ENCODE data around the gene HDGFL1.
A peak's percentile ranks its signal among the peaks of the same experiment; 100 is the strongest.

Gene HDGFL1

DNA sequence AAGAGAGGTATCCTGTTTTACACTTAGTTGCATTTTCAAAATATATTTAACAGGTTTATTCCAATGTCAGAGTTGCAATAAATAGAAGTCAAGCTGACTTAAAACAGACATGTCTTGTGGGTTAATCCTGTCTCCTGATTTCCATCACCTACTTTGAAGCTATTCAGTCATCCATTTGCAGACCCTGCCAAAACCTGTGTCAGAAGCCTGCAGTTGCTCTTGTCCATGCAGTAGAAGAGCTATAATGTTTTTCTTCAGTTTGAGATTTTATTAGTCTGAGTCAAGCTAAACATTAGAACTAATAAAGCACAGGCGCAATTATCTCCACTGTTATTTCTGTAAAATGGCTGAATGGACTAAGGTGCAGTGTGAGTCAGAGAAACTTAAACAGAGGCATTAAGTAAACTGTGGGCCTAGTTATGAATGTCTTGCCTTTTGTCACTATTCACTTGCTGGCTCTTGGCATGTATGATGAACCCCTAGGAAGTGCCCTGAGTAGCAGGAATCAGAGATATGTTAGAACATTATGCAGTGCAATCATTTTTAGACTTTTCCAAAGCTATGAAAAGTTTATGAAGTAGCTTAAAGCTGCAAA, 11.0 kb upstream of the HDGFL1 start:
- in situ Hi-C loops (cut with HindIII; ENCODE audit: low sequenced_read_pairs), result no loop called here

DNA sequence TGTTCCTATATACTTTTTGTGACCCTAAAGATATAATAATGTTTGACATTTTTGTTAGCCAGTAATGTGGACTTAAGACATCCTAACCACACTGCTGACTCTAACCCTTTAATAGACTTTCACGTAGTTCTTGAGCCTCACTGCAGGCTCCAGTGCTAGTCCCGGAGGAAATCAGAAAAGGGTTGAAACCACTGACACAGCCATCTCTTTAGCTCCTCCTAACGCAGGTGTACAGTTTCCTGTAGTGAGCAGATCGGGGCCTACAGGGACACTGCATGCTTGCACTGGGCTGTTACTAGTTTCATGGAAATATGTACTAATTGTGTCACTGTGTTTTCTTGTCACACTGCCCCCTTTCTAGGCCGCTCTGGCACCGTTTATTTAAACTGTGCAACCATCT, 512 bp upstream of the HDGFL1 start:
- no peak for DNase-seq (ENCODE audit: low read depth, low spot score)
- in situ Hi-C loops (cut with HindIII; ENCODE audit: low sequenced_read_pairs), result no loop called here
- no peak overlapping the region for H3K4me3 ChIP-seq (ENCODE audit: low read depth, low read length)
- TF ChIP-seq, protein P1, sequence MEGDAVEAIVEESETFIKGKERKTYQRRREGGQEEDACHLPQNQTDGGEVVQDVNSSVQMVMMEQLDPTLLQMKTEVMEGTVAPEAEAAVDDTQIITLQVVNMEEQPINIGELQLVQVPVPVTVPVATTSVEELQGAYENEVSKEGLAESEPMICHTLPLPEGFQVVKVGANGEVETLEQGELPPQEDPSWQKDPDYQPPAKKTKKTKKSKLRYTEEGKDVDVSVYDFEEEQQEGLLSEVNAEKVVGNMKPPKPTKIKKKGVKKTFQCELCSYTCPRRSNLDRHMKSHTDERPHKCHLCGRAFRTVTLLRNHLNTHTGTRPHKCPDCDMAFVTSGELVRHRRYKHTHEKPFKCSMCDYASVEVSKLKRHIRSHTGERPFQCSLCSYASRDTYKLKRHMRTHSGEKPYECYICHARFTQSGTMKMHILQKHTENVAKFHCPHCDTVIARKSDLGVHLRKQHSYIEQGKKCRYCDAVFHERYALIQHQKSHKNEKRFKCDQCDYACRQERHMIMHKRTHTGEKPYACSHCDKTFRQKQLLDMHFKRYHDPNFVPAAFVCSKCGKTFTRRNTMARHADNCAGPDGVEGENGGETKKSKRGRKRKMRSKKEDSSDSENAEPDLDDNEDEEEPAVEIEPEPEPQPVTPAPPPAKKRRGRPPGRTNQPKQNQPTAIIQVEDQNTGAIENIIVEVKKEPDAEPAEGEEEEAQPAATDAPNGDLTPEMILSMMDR (IDR thresholded peaks at IDR 0.05; ENCODE audit: low read depth, low read length), result no peak

More for the DNA sequence above, 11.0 kb upstream of the HDGFL1 start:
- no peak overlapping the region for H3K4me3 ChIP-seq (ENCODE audit: low read depth, low read length)
- TF ChIP-seq, protein P1 (IDR thresholded peaks at IDR 0.05; ENCODE audit: low read depth, low read length), result no peak
- no peak for DNase-seq (ENCODE audit: low read depth, low spot score)

DNA sequence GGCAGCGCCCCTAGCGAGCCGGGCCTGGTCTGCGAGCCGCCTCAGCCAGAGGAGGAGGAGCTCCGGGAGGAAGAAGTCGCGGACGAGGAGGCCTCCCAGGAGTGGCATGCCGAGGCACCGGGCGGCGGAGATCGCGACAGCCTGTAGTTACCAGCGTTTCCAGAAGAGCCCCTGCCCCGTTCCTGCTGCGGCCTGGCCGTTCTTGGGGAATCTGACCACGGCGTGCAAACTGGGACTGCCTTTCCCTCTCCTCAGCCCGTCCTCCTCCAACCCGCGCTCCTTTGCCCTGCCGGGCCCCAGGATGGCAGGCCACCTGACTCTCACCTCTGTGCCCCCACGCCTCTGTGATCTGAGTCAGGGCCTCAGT, 802 bp downstream of the HDGFL1 start:
- no peak for DNase-seq (ENCODE audit: low read depth, low spot score)
- in situ Hi-C loops (cut with HindIII; ENCODE audit: low sequenced_read_pairs), result no loop called here
- TF ChIP-seq, protein P1 (IDR thresholded peaks at IDR 0.05; ENCODE audit: low read depth, low read length), result no peak
- H3K4me3 ChIP-seq (ENCODE audit: low read depth, low read length), result no peak overlapping the region

DNA sequence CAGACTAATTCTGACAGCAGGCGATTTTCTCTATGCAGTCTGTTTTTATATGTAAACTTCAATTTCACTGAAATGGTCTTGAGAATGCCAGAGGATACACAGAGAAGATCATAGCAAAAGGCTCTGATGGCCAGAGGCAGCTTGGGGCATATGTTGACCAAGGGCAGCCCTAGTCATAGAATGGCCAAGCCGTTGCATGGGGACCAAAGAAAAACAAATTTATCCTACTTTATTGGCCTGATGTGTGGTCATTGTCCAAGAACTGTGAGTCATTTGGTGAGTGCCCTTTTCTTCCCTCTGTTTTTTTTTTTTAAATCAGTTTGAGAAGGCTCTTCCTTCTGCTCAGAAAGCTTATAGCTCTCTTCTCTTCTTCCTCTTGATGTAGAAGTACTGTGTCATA, 5.8 kb downstream of the HDGFL1 start:
- no peak overlapping the region for H3K4me3 ChIP-seq (ENCODE audit: low read depth, low read length)
- TF ChIP-seq, protein P1 (IDR thresholded peaks at IDR 0.05; ENCODE audit: low read depth, low read length), result no peak
- peak; percentile 48 for DNase-seq (ENCODE audit: low read depth, low spot score)
- in situ Hi-C loops (cut with HindIII; ENCODE audit: low sequenced_read_pairs), result no loop called here

DNA sequence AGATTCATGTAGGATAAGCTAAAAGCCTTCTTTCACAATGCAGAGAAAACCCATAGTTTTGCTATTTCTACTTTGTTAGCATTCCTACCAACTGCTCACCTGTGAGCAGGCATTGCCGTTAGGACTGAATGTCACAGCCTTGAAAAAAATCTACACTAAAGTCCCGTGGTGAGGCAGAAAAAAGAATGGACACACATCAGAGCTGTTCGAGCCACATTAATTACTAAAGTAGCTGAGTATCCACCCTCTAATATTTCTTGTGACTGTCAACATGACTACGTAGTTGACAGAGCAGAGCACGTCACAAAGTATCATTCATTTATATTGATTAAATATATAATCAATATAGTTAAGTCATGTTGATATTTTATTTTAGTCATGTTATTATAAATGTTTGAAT, 10.1 kb downstream of the HDGFL1 start:
- TF ChIP-seq, protein P1 (IDR thresholded peaks at IDR 0.05; ENCODE audit: low read depth, low read length), result no peak
- in situ Hi-C loops (cut with HindIII; ENCODE audit: low sequenced_read_pairs), result no loop called here
- no peak overlapping the region for H3K4me3 ChIP-seq (ENCODE audit: low read depth, low read length)
- DNase-seq (ENCODE audit: low read depth, low spot score), result no peak

DNA sequence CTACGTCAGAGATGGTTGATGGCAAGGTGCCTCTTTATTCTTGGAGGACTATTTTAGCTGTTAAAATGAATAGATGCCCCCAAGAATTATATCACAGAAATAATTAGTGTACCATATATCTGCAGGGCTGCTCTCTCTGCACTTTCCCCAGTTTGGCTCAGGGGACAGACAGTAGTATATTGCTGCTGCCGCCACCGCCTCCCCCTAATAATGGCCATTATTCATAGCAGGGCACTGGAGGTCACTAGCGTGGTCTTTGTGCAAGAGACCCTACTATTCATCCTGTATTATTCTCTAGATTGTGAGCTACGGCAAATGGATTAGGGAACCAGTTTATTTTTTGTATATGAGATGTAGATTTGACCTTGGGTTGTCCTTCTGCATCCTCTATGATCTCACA, 11.0 kb downstream of the HDGFL1 start:
- no peak overlapping the region for H3K4me3 ChIP-seq (ENCODE audit: low read depth, low read length)
- in situ Hi-C loops (cut with HindIII; ENCODE audit: low sequenced_read_pairs), result no loop called here
- TF ChIP-seq, protein P1 (IDR thresholded peaks at IDR 0.05; ENCODE audit: low read depth, low read length), result no peak
- no peak for DNase-seq (ENCODE audit: low read depth, low spot score)

Measured in astrocyte of the spinal cord (primary cell).